WTC11 (cell line): Measurements from ENCODE around the gene LCAT. TPM values are rescaled to one million over a fixed set of nuclear protein-coding genes. Genes with fewer than 3 reads are reported as not detected.

Experiments used
- ATAC-seq: fragments of 200-7000 bp; cut with Tn5 transposase; 2 replicates; pipeline ENCODE4 v1.10.0; 2021; ENCODE audit warnings: mild to moderate bottlenecking, moderate library complexity
- CTCF ChIA-PET: fragments of 300-600 bp; sonication (Branson Sonifier 250); formaldehyde crosslinking; loops from one replicate; lab custom pipeline; 2021; ENCODE audit warnings: antibody characterized with exemption; lab: Charles Lee
- POLR2A ChIA-PET: fragments of 350-600 bp; sonication (Branson Sonifier 250); formaldehyde crosslinking; loops from one replicate; lab custom pipeline; 2021; ENCODE audit warnings: antibody characterized with exemption; lab: Charles Lee
- DNase-seq: peaks from one replicate; pipeline ENCODE4 v3.0.0; 2021; ENCODE audit warnings: low spot score
- H3K27ac Mint-ChIP-seq: 2 replicates; pipeline ENCODE4 v1.8.0; 2021; ENCODE audit warnings: mixed read lengths
- H3K27me3 Mint-ChIP-seq: 2 replicates; pipeline ENCODE4 v1.8.0; 2021; ENCODE audit warnings: low read depth, mild to moderate bottlenecking, moderate library complexity, mixed read lengths
- H3K36me3 Mint-ChIP-seq: 2 replicates; pipeline ENCODE4 v1.8.0; 2021; ENCODE audit warnings: mixed read lengths
- H3K4me1 Mint-ChIP-seq: 2 replicates; pipeline ENCODE4 v1.8.0; 2022; ENCODE audit warnings: mixed read lengths
- H3K4me3 Mint-ChIP-seq: 2 replicates; pipeline ENCODE4 v1.8.0; 2021; ENCODE audit warnings: mild to moderate bottlenecking, moderate library complexity, mixed read lengths
- H3K9me3 Mint-ChIP-seq: 2 replicates; pipeline ENCODE4 v1.8.0; 2021; ENCODE audit warnings: mixed read lengths
- ELF4 ChIP-seq: sonication (generic); formaldehyde crosslinking; IDR thresholded peaks from 2 replicates; pipeline ENCODE4 v1.8.1; 2022; ENCODE audit warnings: low read depth, mild to moderate bottlenecking, moderate library complexity, missing genetic modification reagents
- EMX1 ChIP-seq: fragments of 250-450 bp; sonication (Bioruptor Pico); IDR thresholded peaks from 2 replicates; pipeline ENCODE4 v1.8.0; 2021; ENCODE audit warnings: mild to moderate bottlenecking
- ESRRA ChIP-seq: sonication (generic); formaldehyde crosslinking; IDR thresholded peaks from 2 replicates; pipeline ENCODE4 v1.8.1; 2022; ENCODE audit warnings: mild to moderate bottlenecking, missing genetic modification reagents, borderline replicate concordance
- ETV6 ChIP-seq: sonication (generic); formaldehyde crosslinking; IDR thresholded peaks from 2 replicates; pipeline ENCODE4 v1.8.1; 2022; ENCODE audit warnings: mild to moderate bottlenecking, missing genetic modification reagents
- FOXK1 ChIP-seq: sonication (generic); formaldehyde crosslinking; IDR thresholded peaks from 2 replicates; pipeline ENCODE4 v1.8.0; 2022; ENCODE audit warnings: mild to moderate bottlenecking, moderate library complexity, missing genetic modification reagents
- GABPB1 ChIP-seq: sonication (generic); formaldehyde crosslinking; IDR thresholded peaks from 2 replicates; pipeline ENCODE4 v1.8.1; 2023; ENCODE audit warnings: mild to moderate bottlenecking, missing genetic modification reagents
- GRHL2 ChIP-seq: fragments of 250-450 bp; sonication (Bioruptor Pico); IDR thresholded peaks from 2 replicates; pipeline ENCODE4 v1.8.0; 2022; ENCODE audit warnings: mild to moderate bottlenecking, moderate library complexity; ENCODE audit not compliant: insufficient replicate concordance, severe bottlenecking
- GTF2I ChIP-seq: fragments of 250-450 bp; sonication (Bioruptor Pico); conservative IDR thresholded peaks from 2 replicates; pipeline ENCODE4 v1.4.0; 2021; ENCODE audit warnings: mild to moderate bottlenecking
- JAZF1 ChIP-seq: fragments of 250-450 bp; sonication (Bioruptor Pico); IDR thresholded peaks from 2 replicates; pipeline ENCODE4 v1.9.0; 2021; ENCODE audit warnings: moderate library complexity, mild to moderate bottlenecking, inconsistent platforms
- MYBL2 ChIP-seq: sonication (generic); formaldehyde crosslinking; IDR thresholded peaks from 2 replicates; pipeline ENCODE4 v1.8.1; 2023; ENCODE audit warnings: mild to moderate bottlenecking, moderate library complexity, missing genetic modification reagents
- NFATC4 ChIP-seq: fragments of 250-450 bp; sonication (Bioruptor Pico); IDR thresholded peaks from 2 replicates; pipeline ENCODE4 v1.9.0; 2021; ENCODE audit warnings: mild to moderate bottlenecking
- NR1H2 ChIP-seq: sonication (generic); formaldehyde crosslinking; IDR thresholded peaks from 2 replicates; pipeline ENCODE4 v1.9.0; 2021; ENCODE audit warnings: mild to moderate bottlenecking, moderate library complexity, missing genetic modification reagents
- NR2C2 ChIP-seq: sonication (generic); formaldehyde crosslinking; IDR thresholded peaks from 2 replicates; pipeline ENCODE4 v1.8.0; 2022; ENCODE audit warnings: mild to moderate bottlenecking, missing genetic modification reagents
- PRRX2 ChIP-seq: fragments of 250-450 bp; sonication (Bioruptor Pico); IDR thresholded peaks from 2 replicates; pipeline ENCODE4 v1.8.0; 2021; ENCODE audit warnings: mild to moderate bottlenecking
- RORB ChIP-seq: fragments of 250-450 bp; sonication (Bioruptor Pico); IDR thresholded peaks from 2 replicates; pipeline ENCODE4 v1.9.0; 2021; ENCODE audit warnings: mild to moderate bottlenecking
- SOX15 ChIP-seq: fragments of 250-450 bp; sonication (Bioruptor Pico); IDR thresholded peaks from 2 replicates; pipeline ENCODE4 v1.9.0; 2021; ENCODE audit warnings: mild to moderate bottlenecking
- SP1 ChIP-seq: sonication (generic); formaldehyde crosslinking; conservative IDR thresholded peaks from 2 replicates; pipeline ENCODE4 v1.8.1; 2022; ENCODE audit warnings: missing genetic modification reagents
- TEAD1 ChIP-seq: sonication (generic); formaldehyde crosslinking; IDR thresholded peaks from 2 replicates; pipeline ENCODE4 v1.8.0; 2022; ENCODE audit warnings: mild to moderate bottlenecking, missing genetic modification reagents
- ZNF232 ChIP-seq: sonication (generic); formaldehyde crosslinking; IDR thresholded peaks from 2 replicates; pipeline ENCODE4 v1.8.0; 2022; ENCODE audit warnings: mild to moderate bottlenecking, missing genetic modification reagents
- ZNF263 ChIP-seq: sonication (generic); formaldehyde crosslinking; IDR thresholded peaks from 2 replicates; pipeline ENCODE4 v1.8.1; 2022; ENCODE audit warnings: low read depth, mild to moderate bottlenecking, moderate library complexity, missing genetic modification reagents
- ZNF317 ChIP-seq: sonication (generic); formaldehyde crosslinking; IDR thresholded peaks from 2 replicates; pipeline ENCODE4 v1.8.1; 2023; ENCODE audit warnings: low read depth, mild to moderate bottlenecking, moderate library complexity, missing genetic modification reagents, borderline replicate concordance
- ZNF396 ChIP-seq: fragments of 250-450 bp; sonication (Bioruptor Pico); IDR thresholded peaks from 2 replicates; pipeline ENCODE4 v1.8.0; 2021; ENCODE audit warnings: mild to moderate bottlenecking, moderate library complexity, borderline replicate concordance
- total RNA-seq: library from RNA; stranded (reverse); gene quantifications from 3 replicates; pipeline ENCODE4 v1.2.3, GENCODE V29; 2021
- TF ChIP-seq, protein P1 (sequence below): sonication (generic); formaldehyde crosslinking; IDR thresholded peaks from 2 replicates; pipeline ENCODE4 v1.8.1; 2022; ENCODE audit warnings: mild to moderate bottlenecking, moderate library complexity, missing genetic modification reagents
- TF ChIP-seq, protein P2 (sequence below): sonication (generic); formaldehyde crosslinking; IDR thresholded peaks from 2 replicates; pipeline ENCODE4 v1.8.0; 2022; ENCODE audit warnings: mild to moderate bottlenecking, missing genetic modification reagents
- TF ChIP-seq, protein P3 (sequence below): fragments of 250-450 bp; sonication (Bioruptor Pico); IDR thresholded peaks from 2 replicates; pipeline ENCODE4 v1.9.0; 2021; ENCODE audit warnings: moderate library complexity, mild to moderate bottlenecking, inconsistent platforms, borderline replicate concordance
- TF ChIP-seq, protein P4 (sequence below): sonication (generic); formaldehyde crosslinking; IDR thresholded peaks from 2 replicates; pipeline ENCODE4 v1.8.1; 2023; ENCODE audit warnings: mild to moderate bottlenecking, missing genetic modification reagents

The LCAT gene
- total RNA-seq, 1 experiment from 2014 or later: 38.3 TPM

DNA sequence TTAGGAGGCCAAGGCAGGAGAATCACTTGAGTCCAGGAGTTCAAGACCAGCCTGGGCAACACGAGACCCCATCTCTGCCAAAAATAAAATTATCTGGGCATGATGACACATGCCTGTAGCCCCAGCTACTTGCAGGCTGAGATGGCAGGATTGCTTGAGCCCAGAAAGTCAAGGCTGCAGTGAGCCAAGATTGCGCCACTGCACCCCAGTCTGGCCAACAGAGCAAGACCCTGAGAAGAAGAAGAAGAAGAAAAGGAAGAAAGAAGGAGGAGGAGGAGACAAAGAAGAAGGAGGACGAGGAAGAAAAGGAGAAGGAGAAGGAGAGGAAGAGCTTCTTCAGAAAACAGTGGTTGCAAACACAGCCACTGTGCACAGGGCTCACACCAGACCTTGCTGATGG, 44.8 kb upstream of the LCAT start (continued):
- no peak for TF ChIP-seq ETV6 (CRISPR knock-in tag)
- no peak for TF ChIP-seq PRRX2 (CRISPR knock-in tag)
- TF ChIP-seq ELF4 (CRISPR knock-in tag): no peak
- TF ChIP-seq SP1 (CRISPR knock-in tag): no peak
- TF ChIP-seq, all 79 proteins: peak for 0

DNA sequence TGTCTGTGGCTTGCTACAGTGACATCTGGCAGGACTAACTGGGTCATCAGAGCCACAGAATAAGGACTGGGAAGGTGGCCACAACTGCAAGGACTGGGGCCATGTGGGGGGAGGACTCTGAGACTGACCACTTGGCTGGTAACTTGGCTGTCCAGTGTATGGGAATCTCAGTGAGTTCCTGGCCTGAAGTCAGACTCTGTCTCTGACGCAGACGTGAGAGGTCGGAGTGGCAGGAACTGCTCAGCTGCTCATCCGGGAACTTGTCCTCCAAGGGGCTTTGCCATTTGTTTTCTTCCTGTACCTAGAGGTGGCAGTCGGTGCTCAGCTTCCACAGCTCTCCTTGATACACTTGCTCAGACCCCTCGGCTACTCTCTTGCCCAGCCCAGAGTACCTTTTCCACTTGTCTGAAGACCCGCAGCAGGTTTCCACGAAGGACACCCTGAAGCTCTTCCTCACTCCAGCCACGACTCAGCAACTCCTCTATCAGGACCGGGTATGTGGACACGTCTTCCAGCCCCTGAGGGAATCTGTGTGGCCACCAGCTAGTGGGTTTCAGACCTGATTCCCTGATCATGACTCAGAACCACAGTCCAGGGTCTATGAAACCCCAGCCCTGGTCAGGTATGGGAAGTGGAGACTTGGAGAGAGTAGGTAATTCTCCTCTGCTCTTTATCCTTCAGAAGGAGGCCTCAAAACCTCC, 43.7 kb upstream of the LCAT start:
- H3K4me3 Mint-ChIP-seq: no peak overlapping the region
- TF ChIP-seq ETV6 (CRISPR knock-in tag) (no peak), NR2C2 (CRISPR knock-in tag) (no peak), GABPB1 (CRISPR knock-in tag) (no peak), RORB (no peak), ZNF317 (CRISPR knock-in tag) (no peak), JAZF1 (CRISPR knock-in tag) (no peak), ESRRA (CRISPR knock-in tag) (no peak), GRHL2 (no peak), FOXK1 (CRISPR knock-in tag) (no peak), EMX1 (CRISPR knock-in tag) (no peak), MYBL2 (CRISPR knock-in tag) (no peak), NFATC4 (CRISPR knock-in tag) (no peak), ZNF232 (CRISPR knock-in tag) (no peak), TEAD1 (CRISPR knock-in tag) (no peak)
- TF ChIP-seq, protein P1, sequence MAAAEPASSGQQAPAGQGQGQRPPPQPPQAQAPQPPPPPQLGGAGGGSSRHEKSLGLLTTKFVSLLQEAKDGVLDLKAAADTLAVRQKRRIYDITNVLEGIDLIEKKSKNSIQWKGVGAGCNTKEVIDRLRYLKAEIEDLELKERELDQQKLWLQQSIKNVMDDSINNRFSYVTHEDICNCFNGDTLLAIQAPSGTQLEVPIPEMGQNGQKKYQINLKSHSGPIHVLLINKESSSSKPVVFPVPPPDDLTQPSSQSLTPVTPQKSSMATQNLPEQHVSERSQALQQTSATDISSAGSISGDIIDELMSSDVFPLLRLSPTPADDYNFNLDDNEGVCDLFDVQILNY (CRISPR knock-in tag): no peak
- TF ChIP-seq, protein P2, sequence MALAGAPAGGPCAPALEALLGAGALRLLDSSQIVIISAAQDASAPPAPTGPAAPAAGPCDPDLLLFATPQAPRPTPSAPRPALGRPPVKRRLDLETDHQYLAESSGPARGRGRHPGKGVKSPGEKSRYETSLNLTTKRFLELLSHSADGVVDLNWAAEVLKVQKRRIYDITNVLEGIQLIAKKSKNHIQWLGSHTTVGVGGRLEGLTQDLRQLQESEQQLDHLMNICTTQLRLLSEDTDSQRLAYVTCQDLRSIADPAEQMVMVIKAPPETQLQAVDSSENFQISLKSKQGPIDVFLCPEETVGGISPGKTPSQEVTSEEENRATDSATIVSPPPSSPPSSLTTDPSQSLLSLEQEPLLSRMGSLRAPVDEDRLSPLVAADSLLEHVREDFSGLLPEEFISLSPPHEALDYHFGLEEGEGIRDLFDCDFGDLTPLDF (CRISPR knock-in tag): no peak
- peaks cover 6% of the 10 kb centered on the region for H3K4me1 Mint-ChIP-seq
- H3K27ac Mint-ChIP-seq: no peak overlapping the region
- CTCF ChIA-PET: interaction anchor here (1.2 to 1.5 kb wide), 3 partner anchors 52 to 171 kb away, joined by 3 to 8 read pairs (median 4); no protein-coding TSS in a partner anchor
- no peak for DNase-seq
- POLR2A ChIA-PET: no interaction called here
- no peaks in the 10 kb centered on the region for H3K9me3 Mint-ChIP-seq
- H3K36me3 Mint-ChIP-seq: no peaks in the 10 kb centered on the region
- no peak for ATAC-seq
- peaks cover 18% of the 10 kb centered on the region for H3K27me3 Mint-ChIP-seq

DNA sequence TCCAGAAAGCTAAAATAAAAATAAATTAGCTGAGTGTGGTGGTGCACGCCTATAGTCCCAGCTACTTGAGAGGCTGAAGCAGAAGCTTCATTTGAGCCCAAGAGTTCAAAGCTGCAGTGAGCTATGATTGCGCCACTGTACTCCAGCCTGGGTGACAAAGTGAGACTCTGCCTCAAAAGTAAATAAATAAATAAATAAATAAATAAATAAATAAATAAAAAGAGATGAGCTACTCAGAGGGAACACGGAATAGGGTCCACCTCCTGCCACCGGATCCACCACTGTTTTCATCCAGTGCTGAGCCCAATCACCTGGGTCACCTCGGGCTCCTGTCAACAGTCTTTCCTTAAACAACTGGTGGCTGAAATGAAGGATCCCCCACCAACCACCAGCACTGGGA, 43.0 kb upstream of the LCAT start:
- H3K27ac Mint-ChIP-seq: no peak overlapping the region
- no peak overlapping the region for H3K4me3 Mint-ChIP-seq
- DNase-seq (no peak), ATAC-seq (no peak)
- H3K27me3 Mint-ChIP-seq: peaks cover 14% of the 10 kb centered on the region
- H3K9me3 Mint-ChIP-seq: no peaks in the 10 kb centered on the region
- no peak for TF ChIP-seq NR1H2 (CRISPR knock-in tag)
- TF ChIP-seq, protein P3, sequence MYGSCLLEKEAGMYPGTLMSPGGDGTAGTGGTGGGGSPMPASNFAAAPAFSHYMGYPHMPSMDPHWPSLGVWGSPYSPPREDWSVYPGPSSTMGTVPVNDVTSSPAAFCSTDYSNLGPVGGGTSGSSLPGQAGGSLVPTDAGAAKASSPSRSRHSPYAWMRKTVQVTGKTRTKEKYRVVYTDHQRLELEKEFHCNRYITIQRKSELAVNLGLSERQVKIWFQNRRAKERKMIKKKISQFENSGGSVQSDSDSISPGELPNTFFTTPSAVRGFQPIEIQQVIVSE (CRISPR knock-in tag): no peak
- TF ChIP-seq ZNF263 (CRISPR knock-in tag): no peak
- TF ChIP-seq, protein P4, sequence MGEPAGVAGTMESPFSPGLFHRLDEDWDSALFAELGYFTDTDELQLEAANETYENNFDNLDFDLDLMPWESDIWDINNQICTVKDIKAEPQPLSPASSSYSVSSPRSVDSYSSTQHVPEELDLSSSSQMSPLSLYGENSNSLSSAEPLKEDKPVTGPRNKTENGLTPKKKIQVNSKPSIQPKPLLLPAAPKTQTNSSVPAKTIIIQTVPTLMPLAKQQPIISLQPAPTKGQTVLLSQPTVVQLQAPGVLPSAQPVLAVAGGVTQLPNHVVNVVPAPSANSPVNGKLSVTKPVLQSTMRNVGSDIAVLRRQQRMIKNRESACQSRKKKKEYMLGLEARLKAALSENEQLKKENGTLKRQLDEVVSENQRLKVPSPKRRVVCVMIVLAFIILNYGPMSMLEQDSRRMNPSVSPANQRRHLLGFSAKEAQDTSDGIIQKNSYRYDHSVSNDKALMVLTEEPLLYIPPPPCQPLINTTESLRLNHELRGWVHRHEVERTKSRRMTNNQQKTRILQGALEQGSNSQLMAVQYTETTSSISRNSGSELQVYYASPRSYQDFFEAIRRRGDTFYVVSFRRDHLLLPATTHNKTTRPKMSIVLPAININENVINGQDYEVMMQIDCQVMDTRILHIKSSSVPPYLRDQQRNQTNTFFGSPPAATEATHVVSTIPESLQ: no peak
- no peak for TF ChIP-seq ESRRA (CRISPR knock-in tag)
- TF ChIP-seq GTF2I (CRISPR knock-in tag): no peak
- no peak for TF ChIP-seq ZNF396
- TF ChIP-seq SOX15: no peak
- peaks cover 6% of the 10 kb centered on the region for H3K4me1 Mint-ChIP-seq
- POLR2A ChIA-PET: no interaction called here
- H3K36me3 Mint-ChIP-seq: no peaks in the 10 kb centered on the region
- CTCF ChIA-PET: interaction anchor here (1.2 to 1.5 kb wide), 3 partner anchors 51 to 170 kb away, joined by 3 to 8 read pairs (median 4); no protein-coding TSS in a partner anchor
